GM18502 (cell line): ENCODE data around the gene CPSF4.
"Not testable (repeated sequence)": the region's sequence is repeated elsewhere in the genome, so short reads cannot be mapped to it uniquely, and the experiment has no call there.

Source experiments
- ATAC-seq: cut with Tn5 transposase; IDR thresholded peaks from one replicate; pipeline ENCODE4 v1.9.1; 2021; ENCODE audit warnings: mild to moderate bottlenecking; ENCODE audit not compliant: unreplicated experiment, poor library complexity

Gene CPSF4

DNA sequence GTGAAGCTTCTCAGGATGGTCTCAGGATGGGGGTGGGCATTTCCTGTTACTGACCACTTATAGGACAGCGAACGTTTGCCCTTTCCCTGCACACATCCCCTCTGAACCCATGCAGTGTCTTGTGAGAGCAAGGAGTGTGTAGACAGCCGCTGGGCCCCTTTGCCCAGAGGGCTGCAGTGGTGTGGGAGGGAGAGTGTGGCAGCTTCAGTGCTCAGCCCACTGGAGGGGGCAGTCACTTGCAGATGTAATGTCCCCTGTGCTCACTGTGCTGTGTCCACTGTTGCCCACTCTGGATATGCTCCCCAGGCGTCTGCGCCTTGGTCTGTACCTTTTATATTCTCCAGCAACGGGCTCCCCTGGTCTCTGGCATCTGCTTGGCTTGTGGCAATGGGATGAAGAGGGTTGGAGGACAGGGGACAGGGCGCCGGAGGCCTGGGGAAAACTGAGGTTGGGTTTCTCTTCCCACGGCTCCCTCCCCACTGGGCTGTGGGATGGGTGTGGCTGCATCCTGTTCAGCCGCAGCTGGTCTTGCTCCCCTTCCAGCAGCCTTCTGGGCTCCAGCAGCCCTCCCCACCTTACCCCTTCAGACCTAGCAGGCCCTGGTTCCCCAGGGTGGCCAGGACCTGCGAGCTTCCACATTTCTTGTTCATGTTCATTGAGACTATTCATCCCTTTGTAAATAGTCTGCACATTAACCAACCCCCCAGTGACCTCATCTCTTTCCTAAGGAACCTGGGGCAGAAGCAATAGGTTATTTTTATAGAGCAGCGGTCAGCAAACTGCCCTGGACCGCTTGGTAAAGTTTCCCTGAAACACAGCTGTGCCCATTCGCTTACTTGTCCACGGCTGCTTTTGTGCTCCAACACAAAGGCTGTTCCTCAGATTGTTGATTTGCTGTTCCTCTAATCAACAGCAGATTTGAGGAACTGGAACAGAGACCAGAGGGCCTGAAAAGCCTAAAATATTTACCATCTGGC lies 40.0 kb downstream of the CPSF4 start:
- no peak for ATAC-seq

DNA sequence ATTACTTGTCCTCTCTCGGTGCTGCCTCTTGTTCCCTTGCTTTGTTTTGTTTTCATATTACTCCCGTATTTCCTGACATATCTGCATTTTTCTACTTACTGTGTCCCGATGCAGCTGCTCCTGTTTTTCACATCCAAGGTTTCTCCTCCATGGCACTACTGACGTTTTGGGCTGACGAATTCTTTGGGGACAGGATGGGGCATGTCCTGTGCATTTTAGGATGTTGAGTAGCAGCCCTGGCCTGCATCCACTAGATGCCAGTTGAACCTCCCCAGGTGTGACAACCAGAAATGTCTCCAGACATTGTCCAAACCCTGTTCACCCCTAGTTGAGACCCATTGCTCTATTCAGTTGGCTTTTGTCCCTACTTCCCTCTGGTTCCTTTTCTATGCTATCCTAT lies 46.4 kb downstream of the CPSF4 start:
- no peak for ATAC-seq

GRCh38 chr7:99489235-99489634 lies 50.5 kb downstream of the CPSF4 start:
- ATAC-seq, result no peak

DNA sequence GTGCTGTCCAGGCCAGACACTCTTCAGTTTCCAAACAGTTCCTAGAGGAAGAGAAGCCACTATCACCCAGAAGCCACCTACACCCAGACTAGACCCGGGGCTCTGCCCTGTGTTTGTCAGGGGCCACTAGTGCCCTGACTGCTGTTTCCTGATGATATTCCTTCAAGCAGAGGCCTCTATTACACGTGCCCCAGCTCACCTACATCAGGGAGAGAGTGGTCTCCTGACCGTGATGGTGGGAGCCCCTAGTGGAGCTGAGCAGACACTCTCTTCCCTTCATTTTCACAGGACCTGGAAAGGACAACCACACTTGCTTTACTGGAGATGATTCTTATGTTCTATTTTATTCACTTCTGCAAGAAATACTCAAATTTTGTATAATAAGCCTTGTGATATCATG lies 52.1 kb downstream of the CPSF4 start:
- ATAC-seq, result no peak

- no peak for ATAC-seq
These were observed 55.1 kb downstream of the CPSF4 start for GRCh38 chr7:99493823-99494222.

DNA sequence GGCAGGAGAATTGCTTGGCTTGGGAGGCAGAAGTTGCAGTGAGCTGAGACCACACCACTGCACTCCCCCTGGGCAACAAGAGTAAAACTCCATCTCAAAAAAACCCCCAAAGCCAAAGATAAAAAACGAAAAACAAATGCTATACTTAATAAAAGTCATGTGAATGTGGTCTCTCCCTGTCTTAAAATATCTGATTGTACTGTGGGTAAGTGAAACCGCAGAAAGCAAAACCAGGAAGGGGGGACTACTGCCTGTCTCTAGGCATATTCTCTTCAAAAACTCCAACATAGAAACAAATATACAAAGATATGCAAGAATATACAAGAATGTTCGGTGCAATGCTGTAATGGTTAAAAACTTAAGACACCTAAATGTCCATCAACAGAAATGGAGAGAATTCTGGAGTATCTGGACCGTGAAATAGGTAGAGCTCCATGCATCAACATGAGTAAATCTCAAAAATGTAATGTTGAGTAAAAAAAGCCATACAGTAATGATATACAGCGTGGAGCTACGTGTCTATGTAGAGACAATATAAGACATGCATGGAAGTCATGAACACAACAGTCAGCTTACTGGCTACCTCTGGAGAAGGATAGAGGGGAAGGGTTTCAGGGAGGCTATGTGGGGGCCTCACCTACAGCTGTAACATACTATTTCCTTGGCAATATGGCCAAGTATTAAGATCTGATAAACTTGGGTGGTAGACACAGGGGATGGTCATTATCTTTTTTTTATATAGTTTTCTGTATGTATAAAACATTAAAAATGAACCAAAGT lies 59.2 kb downstream of the CPSF4 start:
- ATAC-seq, result no peak

GRCh38 chr7:99498546-99498944 lies 59.8 kb downstream of the CPSF4 start:
- no peak for ATAC-seq

DNA sequence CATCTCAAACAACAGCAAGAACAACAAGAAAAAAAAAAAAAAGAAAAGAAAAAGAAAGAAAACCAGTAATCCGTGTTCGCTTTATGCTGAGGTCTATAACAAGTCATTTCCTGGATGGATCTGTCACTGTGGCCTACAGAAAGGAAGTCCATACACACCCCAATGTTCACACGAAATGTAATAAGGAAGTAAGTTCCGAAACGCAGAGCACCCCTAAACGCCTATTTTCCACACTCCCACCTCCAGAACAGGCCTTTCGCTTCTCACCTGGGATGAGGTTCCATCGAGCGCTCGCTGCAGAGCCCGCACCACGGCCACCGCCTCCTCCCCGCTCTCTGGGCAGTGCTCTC lies 60.6 kb downstream of the CPSF4 start:
- peak; percentile 1 for ATAC-seq

DNA sequence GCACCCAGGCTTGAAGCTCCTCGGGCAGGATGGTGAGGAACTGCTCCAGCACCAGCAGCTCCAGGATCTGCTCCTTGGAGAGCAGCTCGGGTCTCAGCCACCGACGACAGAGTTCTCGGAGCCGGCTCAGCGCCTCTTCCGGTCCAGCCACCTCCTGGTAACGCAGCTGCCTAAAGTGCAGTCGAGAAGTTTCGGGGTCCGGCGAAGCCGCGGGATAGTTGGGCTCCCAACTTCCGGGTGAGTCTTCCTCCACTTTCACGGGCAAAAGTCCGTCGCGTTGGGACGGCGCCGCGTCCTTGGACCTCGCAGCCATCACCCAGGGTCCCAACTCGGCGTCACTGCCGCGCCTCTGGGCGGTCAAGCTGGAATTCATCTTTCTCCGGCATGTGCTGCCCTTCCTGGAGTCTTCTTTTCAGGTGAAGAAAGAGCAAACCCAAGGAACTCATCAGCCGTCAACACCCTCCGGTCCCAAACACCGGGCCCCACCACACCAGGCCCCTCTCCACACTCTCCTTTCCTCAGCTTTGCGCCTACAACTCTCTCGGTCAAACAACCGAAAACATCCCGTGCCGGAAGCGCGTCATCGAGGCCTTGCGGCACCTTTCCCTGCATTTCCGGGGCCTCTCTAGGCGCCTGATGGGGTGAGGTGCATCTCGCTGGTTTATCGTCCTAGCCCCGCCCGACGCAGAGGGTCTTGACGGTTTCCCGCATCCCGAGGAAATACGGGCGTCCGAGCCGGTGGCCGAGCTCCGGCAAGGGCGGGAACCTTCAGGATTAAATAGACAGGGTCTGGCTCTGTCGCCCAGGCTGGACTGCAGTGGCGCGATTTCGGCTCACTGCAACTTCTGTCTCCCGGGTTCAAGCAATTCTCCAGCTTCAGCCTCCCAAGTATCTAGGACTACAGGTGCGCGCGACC lies 61.2 kb downstream of the CPSF4 start, which contains the start of gene ZNF394:
TSS of gene ZNF394 (minus strand) at position 561 of the 916 bp plus-strand sequence. CDS start at position 373, 188 bp downstream.
- ATAC-seq, result peak; percentile 50

DNA sequence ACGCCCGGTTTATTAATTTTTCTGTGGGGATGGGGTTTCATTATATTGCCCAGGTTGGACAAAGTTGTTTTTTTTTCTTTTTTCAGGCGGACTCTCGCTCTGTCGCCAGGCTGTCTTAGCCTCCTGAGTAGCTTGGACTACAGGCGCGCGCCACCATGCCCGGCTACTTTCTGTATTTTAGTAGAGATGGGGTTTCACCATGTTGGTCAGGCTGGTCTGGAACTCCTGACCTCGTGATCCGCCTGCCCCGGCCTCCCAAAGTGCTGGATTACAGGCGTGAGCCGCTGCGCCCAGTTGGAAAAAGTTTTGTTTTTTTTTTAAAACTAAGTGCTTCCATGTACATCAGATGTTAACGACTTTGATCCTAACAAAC lies 61.9 kb downstream of the CPSF4 start:
- no peak for ATAC-seq

- not testable (repeated sequence) for ATAC-seq
These were observed 62.5 kb downstream of the CPSF4 start for GRCh38 chr7:99501236-99501635.

DNA sequence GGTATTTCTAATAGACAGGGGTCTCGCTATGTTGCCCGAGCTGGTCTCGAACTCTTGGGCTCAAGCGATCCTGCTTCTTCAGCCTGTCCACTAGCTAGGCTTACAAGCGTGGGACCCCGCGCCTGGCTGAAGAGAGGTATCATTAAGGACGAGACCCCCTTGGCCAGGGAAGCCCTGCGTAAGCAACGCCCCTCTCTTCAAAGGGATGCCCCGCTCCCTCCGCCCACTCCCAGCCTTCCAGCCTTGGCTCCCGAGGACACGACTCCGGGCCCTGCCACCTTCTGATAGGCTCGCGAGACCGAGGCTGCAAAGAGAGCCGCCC lies 65.5 kb downstream of the CPSF4 start:
- ATAC-seq, result no peak

- peak; percentile 83 for ATAC-seq
These were observed 66.0 kb downstream of the CPSF4 start, which contains the start of gene ZKSCAN5 for GRCh38 chr7:99504603-99505323. TSS of gene ZKSCAN5 (plus strand) at chr7:99504662. CDS start at chr7:99506045, 1,383 bp downstream.

DNA sequence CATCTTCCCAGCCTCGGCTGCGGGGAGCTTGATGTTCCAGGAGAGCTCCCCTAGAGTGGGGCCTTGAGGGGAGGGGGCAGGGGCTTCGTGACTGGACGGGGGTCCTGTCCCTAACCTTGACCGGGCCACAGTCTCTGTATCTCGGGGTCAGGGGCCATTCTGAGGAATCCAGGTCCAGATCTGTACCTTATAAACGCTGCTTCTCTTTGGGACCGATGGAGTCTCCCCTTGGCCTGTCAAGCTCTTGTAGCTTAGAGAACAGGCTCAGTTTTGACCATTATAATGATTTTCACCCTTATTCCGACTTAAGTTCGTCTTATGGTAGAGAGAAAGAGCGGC lies 66.5 kb downstream of the CPSF4 start:
- peak; percentile 7 for ATAC-seq
